HG02885 (cell line): Measurements from ENCODE around the gene SIMC1.
A peak's percentile ranks its signal among the peaks of the same experiment; 100 is the strongest.
"Not testable (repeated sequence)": the region's sequence is repeated elsewhere in the genome, so short reads cannot be mapped to it uniquely, and the experiment has no call there.

Experiments
- ATAC-seq: cut with Tn5 transposase; IDR thresholded peaks from one replicate; pipeline ENCODE4 v1.9.1; 2021; ENCODE audit warnings: mild to moderate bottlenecking; ENCODE audit not compliant: unreplicated experiment, poor library complexity

SIMC1 gene

DNA sequence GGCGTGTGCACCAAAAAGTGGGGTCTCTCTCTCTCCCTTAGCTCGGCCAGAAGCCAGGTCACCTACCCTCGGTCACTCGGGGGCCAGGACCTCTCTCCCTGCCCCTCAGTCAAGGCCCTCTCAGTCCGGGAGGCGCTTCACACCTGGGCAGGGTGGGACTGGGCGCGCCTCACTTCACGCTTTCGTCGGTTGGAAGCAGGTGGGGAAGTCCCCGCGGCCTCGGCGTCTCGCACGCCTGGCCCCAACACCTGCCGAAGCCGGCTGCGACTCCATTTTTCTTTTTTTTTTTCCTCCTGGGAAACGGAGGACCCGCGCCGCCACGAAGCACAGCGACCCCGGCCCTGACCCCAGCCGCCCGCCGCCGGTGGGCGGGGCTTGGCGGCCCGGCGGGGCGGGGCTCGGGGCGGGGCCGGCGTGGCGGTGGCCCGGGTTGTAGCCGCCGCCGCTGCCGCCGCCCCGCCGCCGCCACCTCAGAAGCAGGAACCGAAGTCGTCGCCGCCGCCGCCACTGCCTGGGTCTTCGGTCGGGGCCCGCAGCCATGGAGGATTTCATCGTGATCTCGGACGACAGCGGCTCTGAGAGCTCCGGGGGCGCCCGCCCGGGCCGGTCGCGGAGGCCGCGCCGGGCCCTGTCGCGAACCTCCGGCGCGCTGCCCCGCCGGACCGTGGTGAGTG, at the start of gene SIMC1:
SIMC1 (plus strand) TSS at position 454 of the 674 bp plus-strand sequence; CDS start at position 539, 85 bp downstream.
- peak; percentile 78 for ATAC-seq

DNA sequence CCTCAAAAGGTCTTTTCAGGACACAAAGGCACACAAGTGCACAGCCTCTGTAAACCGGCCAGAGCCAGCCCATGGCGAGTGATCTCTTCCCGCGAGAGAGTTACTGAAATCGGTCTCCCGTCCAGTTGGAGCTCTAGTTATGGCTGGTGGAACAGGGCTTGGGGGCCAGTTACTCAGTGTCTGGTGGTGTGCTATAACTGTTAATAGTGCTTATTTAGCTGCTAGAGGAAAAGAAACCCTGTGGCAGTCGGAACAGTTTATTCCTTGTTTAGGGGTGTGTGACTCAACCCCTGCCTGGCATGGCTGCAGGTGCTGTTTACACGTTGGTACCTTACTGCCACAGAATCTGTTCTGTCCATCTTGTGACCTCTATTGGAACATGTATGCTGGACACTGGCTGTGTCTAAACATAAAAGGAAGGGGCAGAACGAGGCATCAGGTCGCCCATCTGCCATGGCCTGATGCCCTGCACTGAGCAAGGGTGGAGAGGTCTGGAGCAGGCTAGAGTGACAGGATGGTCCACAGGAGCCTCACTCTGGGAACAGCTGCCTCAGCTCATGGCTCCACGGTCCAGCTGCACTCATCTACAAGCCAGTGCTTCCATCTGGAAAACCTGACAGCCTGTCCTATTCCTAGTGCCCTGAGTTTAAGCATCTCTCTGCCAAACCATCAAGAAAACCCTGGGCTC, 49.6 kb upstream of the SIMC1 start:
- ATAC-seq, result no peak

DNA sequence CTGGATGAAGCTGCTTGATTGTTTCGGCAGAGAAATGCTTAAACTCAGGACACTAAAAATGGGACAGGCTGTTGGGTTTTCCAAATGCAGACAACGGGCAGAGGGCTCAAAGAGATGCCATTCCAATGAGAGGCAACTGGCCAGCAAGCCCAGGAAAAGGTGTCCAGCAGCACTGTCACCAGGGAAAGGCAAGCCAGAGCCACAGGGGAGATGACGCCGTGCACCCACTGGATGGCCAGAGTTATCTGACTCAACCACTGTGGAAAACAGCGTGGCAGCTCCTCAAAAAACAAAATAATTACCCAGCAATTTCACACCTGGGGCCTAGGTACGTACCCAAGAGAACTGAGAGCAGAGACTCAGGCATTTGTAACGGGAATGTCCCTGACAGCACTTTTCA, 48.4 kb upstream of the SIMC1 start:
- no peak for ATAC-seq

DNA sequence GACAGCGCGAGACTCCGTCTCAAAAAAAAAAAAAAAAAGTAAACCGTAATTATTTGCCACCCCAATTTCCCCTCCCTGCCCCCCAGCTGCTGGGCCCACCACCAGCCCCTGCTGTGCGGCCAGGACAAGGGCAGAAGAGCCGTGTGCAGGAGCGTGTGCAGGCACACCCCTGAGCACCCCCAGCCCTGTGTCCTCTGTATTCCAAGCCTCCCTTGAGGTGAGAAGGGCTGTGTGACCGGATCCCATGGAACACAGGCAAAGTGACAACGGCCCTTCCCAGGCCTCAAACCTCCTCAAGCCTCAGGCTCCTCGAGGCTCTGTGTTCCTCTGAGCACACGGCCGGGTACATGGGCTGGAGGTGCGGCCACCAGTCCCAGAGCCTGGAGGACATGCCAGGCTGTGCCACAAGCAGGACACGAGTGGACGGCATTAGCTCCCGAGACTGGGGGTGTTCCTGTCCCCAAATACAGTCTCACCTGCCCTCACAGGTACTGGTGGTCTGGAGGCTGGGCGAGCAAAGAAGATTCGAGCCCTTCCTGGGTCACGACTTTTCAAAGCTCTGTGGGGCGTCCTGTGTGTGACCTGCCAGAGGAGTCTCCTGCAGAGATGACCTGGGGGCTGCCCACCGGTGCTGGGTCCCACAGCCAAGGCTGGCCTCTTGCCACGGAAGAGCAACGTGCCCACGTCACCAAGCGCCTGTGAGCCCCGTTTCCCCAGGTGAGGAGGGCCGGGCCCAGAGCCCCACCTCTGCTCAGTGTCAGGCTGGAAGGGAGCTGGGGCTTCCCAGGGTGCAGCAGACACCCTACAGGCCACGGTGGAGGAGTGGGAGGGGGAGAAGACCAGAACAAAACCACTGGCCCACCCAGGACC, 47.1 kb upstream of the SIMC1 start:
- ATAC-seq, result no peak

DNA sequence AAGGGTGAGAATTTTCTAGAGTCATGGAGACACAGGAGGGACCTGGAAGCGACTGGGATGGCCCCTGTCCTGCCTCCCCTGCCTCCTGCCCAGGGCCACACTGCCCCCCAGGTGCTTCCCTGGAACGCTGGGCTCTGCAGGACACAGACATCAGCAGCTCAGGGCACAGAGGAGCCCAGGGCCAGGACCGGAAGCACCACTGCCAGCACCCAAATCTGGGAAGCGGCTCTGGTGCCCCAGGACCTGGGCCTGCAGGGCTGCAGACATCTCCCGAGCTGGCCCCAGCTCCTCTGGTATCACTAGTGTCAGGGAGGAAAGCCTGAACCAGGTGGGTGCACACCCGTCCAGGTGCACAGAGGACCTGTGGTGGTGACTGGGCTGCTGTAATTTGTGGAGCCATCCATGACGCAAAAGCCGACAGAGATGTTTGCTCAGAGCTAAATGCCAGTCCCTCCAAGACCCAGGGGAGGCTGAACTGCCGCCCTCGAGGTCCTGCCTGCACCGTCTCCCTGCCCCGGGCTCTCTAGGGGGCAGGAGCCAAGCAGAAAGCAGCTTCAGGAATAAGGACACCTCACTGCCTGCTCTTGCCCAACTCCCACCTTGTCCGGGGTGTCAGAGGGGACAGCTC, 46.0 kb upstream of the SIMC1 start:
- no peak for ATAC-seq

DNA sequence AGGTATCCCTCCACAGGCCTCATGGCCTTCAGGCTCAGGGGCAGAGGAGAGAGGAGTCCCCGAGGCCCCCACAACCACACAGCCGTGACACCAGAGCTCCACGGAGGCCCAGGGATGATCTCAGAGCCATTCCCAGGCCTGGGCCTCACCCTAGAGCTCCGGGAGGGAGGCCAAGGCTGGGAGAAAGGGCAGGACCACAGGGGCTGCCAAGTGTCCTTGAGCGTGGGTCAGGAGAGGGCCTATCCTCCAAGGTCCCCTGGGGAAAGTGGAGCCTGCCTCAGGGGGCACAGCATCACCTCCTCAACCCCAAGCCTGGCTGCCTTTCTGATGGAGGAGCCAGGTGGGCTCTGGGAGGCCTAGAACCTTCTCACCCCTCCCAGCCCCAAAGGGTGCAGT, 45.5 kb upstream of the SIMC1 start:
- not testable (repeated sequence) for ATAC-seq

DNA sequence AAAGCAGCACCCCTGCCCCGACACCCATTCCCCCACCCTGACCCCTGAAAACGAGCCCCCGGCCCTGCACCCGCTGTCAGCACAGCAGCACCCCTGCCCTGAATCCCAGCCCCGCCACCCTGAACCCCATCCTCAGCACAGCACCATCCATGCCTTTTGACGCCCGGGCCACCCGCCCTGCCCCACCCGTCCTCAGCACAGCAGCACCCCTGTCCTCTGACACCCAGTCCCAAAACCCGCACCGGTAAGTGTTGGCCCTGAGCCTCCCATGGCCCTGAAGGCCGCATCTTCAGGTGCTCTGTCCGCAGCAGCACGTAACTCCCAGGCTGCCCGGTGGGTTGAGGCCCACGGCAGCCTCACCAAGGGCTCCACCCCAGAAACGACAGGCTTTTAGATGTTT, 44.6 kb upstream of the SIMC1 start:
- ATAC-seq, result not testable (repeated sequence)

DNA sequence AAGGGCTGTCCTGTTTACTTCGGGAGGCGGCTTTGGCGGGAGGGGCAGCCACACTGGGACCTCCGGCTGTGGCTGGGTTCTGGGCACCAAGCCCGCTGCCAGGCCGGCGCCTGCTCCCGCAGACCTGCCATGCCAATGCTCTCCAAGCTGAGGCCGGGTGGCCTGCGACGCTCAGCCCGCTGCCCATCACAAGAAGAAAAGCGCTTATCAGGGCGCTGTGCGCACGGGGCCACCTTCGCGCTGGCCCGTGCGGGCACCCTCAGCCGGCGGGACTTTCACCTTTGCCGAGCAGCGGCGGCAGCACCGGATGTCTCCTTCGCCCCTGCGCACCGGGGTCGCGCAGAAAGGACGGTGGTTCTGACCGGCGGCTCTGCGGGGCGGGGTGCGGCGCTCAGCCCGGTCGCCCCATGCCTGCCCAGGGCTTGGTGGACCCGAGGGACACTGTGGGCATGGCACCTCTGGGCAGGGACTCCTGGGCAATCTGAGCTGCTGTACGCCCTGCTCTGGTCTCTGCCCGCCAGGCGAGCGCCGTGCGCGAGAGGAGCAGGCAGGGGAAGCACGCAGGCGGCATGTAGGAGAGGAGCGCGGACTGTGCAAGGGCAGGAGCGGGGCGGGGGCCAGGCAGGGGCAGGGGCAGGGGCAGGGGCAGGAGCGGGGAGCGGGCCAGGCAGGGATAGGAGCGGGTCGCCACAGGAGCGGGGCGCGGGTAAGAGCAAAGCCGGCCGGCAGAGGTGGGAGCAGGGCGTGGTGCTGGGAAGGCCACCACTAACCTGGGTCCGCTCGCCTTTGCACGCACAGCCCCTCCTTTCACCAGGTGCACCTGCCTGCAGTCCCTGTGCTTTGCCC, 43.8 kb upstream of the SIMC1 start:
- ATAC-seq, result not testable (repeated sequence)

DNA sequence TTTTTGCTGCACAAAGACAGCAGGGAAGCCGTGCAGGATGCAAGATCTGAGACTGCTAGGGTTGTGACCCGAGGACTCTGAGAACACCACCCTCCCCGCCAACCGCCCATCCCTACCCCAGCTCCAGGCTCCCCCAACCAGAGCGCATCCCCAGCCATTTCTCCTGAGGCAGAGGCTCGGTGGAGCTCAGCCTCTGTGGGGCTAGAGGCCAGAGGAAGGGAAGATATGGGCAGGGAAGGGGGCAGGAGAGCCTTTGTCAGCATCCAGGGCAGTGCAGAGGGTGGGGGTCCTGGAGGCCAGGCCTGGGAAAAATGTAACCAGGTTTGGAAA, 43.2 kb upstream of the SIMC1 start:
- not testable (repeated sequence) for ATAC-seq

DNA sequence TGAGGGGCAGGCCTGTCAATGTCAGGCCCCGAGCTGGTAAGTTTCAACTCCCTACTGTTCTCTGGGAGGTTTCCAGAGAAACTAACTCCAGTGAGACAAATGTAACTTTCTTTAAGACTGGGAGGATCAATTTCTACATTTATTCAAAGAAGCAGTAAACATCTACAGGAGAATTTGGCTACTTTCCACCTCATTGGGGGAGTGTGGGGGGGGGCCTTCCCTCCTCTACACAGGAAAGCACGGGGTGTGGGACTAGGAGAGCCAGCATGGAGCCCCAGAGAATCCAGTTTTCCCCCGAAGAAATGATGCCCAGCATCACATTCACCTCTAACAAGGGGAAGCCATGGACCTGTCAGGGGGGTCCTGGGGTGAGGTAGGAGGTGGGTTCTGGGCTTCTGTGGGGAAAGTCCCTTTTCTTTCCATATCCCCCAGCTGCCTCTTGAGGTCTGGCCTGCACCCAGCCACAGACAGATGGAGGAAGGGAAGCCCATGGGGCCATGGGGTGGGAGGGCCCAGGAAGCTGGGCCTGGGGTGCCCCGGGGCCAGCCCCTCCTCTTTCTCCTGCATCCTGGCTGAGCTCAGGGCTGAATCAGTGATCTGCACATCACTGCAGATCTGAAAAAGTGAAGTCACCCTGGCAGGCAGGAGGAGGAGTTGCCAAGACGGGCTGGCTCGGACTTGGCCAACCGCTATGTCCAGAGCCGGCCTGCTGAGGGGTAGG, 42.6 kb upstream of the SIMC1 start:
- not testable (repeated sequence) for ATAC-seq

DNA sequence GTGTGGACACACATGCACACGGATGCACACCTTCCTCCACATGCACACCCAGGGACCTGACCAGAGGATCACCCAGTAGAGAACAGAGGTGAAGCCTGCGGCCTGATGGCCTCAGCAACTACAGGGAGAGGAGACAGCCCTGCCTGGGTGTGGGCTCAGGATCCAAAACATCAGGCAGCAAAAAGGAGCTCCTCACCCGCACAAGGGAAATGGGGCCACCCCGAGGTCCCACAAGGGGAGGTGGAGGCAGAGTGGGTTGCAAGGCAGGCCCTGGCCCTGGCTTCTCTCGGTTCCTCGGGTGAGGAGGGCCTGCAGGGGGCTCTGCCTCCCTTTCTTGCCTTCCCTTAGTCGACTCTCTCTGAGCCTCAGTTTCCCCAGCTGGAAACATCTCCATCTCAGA, 41.4 kb upstream of the SIMC1 start:
- ATAC-seq, result not testable (repeated sequence)

DNA sequence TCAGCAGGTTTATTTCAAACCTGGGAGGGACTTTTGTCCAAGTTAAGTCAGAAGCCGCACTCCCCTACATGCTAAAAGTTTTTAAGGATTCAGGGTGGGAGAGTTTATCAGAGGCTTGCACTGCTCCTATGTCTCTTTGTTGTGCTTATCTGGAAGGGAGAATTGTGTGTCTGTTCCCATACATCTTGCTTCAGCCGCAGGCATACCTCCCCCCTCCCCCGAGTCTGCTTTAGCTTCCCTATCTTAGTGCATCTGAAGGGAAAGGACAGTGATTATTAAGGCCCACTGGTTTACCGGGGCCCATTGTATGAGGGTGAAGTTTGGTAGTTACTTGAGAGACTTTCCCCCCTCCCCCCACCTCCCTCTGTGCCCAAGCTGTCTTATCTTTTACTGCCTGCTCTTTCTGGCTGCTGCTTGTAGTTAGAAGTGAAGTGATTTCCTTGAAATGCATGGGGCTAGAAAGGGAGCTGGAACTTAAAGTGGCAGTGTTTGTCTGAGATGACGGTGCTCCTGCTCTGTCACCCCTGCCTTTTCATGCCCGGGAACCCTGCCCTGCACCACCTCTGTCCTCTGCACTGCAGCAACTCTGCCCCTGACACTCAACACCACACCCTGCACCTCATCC, 40.9 kb upstream of the SIMC1 start:
- ATAC-seq, result not testable (repeated sequence)

DNA sequence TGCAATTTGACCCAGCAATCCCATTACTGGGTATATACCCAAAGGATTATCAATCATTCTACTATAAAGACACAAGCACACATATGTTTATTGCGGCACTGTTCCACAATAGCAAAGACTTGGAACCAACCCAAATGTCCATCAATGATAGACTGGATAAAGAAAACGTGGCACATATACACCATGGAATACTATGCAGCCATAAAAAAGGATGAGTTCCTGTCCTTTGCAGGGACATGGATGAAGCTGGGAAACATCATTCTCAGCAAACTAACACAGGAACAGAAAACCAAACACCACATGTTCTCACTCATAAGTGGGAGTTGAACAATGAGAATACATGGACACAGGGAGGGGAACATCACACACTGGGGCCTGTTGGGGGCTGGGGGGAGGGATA, 39.9 kb upstream of the SIMC1 start:
- ATAC-seq, result not testable (repeated sequence)

DNA sequence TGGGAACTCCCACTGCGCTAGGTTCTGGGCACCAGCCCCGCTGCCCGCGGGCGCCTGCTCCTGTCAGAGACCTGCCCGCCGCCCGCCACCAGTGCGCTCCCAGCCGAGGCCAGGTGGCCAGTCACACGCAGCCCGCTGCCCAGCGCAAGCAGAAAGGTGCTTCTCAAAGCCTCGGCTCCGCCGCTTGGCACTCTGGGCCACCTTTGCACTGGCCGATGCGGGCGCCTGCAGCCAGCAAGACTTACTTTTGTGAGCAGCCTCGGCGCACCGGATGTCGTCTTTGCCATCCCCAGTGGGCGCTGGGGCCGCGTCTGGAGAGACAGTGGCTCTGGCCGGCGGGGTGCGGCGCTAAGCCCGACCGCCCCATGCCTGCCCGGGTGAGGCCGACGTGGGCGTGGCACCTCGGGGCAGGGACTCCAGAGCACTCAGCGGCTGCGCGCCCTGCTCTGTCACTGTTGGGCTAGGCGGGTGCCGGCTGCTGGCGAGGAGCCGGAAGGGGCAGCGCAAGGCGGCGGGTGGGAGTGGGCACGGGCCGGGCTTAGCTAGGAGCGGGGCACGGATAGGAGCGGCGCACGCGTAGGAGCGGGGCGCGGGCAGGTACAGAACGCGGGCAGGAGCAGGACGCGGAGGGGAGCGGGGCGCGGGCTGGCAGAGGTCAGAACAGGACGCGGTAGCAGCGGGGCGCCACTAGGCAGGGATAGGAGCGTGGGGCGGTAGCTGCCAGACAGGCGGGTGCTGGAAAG, 39.1 kb upstream of the SIMC1 start:
- not testable (repeated sequence) for ATAC-seq

DNA sequence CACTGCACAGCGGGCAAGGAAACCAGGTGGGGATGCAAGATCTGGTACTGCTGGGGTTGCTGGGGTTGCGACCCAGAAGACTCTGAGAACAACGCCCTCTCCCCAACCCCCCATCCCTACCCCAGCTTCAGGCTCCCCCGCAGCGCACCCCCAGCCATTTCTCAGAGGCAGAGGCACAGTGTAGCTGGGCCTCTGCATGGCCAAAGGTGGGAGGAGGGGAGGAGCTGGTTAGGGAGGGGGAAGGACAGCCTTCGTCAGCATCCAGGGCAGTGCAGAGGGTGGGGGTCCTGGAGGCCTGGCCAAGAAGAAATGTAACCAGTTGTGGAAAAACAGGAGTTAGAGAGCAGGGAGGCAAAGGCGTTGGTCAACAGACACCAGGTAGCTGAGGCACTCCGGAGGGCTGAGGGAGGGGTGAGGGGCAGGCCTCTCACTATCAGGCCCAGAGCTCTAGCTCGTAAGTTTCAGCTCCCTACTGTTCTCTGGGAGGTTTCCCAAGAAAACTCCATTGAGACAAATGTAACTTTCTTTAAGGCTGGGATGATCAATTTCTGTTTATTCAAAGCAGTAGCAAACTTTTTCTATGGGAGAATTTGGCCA, 38.3 kb upstream of the SIMC1 start:
- ATAC-seq, result not testable (repeated sequence)

DNA sequence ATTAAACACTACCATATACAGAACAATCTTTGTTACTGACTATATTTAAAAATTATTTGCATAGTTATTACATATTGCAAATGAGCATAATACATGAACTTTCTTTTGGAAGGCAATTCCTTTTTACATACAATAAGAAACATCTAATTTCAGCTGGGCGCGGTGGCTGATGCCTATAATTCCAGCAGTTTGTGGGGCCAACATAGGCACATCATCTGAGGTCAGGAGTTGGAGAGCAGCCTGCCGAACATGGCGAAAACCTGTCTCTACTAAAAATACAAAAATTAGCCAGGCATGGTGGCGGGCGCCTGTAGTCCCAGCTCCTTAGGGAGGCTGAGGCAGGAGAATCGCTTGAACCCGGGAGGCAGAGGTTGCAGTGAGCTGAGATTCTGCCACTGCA, 36.4 kb upstream of the SIMC1 start:
- ATAC-seq, result no peak

DNA sequence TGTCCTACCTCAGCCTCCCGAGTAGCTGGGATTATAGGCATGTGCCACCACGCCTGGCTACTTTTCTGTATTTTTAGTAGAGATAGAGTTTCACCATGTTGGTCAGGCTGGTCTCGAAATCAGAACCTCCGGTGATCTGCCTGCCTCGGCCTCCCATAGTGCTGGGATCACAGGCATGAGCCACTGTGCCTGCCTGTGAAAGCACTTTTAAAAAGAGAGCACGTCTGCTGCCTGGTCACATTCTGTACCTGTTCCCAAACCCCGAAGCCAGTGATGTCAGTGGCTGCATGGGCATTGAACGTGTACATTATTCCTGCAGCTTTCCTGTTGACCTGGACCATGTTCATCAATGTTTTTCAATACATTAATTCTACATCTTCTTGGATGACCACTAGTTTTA, 35.1 kb upstream of the SIMC1 start:
- no peak for ATAC-seq

DNA sequence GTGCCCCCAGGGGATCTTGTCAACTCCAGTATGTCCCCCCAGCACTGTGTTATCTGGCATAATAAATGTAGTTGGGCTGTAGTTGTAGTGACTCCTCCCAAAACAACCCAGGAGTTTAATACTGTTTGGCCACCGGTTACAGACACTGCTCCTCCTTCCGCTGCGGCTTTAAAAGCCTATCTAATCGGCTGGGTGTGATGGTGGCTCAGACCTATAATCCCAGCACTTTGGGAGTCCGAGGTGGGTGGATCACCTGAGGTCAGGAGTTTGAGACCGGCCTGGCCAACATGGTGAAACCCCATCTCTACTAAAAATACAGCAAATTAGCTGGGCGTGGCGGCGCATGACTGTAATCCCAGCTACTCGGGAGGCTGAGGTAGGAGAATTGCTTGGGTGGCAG, 34.7 kb upstream of the SIMC1 start:
- not testable (repeated sequence) for ATAC-seq
